Ovary (tissue), 3 donors: ENCODE data around the gene ZNF292.

Source experiments
- CTCF ChIP-seq, 3 donors: fragments of 450-650 bp in 2 of 3; fragments of 200-600 bp in 1 of 3; IDR thresholded peaks; one replicate each; pipeline versions ENCODE4 v1.5.1 to v1.8.0; 2016 to 2022; ENCODE audit warnings: antibody characterized with exemption in 3 of 3, mild to moderate bottlenecking in 1 of 3
- EP300 ChIP-seq: sonication (generic); formaldehyde crosslinking; IDR thresholded peaks from one replicate; pipeline ENCODE4 v1.6.1; 2017; ENCODE audit warnings: antibody characterized with exemption
- POLR2A ChIP-seq: fragments of 450-650 bp; IDR thresholded peaks from one replicate; pipeline ENCODE4 v1.6.1; 2017; ENCODE audit warnings: antibody characterized with exemption, mild to moderate bottlenecking, moderate library complexity
- donor health status: DM: no; HTN: no; CAD: no.

GRCh38 chr6:87182321-87182720 lies 27.0 kb downstream of the ZNF292 start:
- TF ChIP-seq POLR2A (no peak), CTCF (IDR thresholded peaks at IDR 0.05) (no peak), EP300 (no peak)
